Panc1 (cell line): ENCODE data around the gene B3GAT3. TPM values are rescaled to one million over a fixed set of nuclear protein-coding genes. Genes with fewer than 3 reads are reported as not detected.

ENCODE experiments used
- ATAC-seq: fragments of 200-7000 bp; cut with Tn5 transposase; 2 replicates; pipeline ENCODE4 v1.9.1; 2020; ENCODE audit warnings: mild to moderate bottlenecking, moderate library complexity
- BruUV-seq: library from RNA; stranded (reverse); fragments of 400-500 nt; replicated peaks from 2 replicates; lab custom pipeline; 2021; lab: Mats Ljungman, UMichigan
- CTCF ChIA-PET: fragments of 300-600 bp; sonication (Branson Sonifier 250); formaldehyde crosslinking; loops from one replicate; lab custom pipeline; 2022; ENCODE audit warnings: antibody characterized with exemption; lab: Charles Lee
- POLR2A ChIA-PET: fragments of 300-600 bp; sonication (Branson Sonifier 250); formaldehyde crosslinking; loops from one replicate; lab custom pipeline; 2022; ENCODE audit warnings: antibody characterized with exemption; lab: Charles Lee
- DNase-seq: peaks from one replicate; pipeline ENCODE4 v3.0.0-alpha.2; 2010; ENCODE audit warnings: low read depth, low spot score
- H3K27ac ChIP-seq: 2 replicates; pipeline ENCODE4 v1.5.1; 2011; ENCODE audit warnings: mild to moderate bottlenecking, low read length, inconsistent platforms
- H3K27me3 ChIP-seq: fragments of 200-500 bp; sonication (Bioruptor generic); 2 replicates; pipeline ENCODE4 v1.6.0; 2014; ENCODE audit warnings: low read length, inconsistent platforms; ENCODE audit not compliant: control insufficient read depth, insufficient read depth
- H3K36me3 ChIP-seq: fragments of 200-500 bp; sonication (Bioruptor generic); 2 replicates; pipeline ENCODE4 v1.5.1; 2014; ENCODE audit warnings: inconsistent platforms, mild to moderate bottlenecking, low read length, moderate library complexity; ENCODE audit not compliant: control insufficient read depth, insufficient read depth
- H3K4me1 ChIP-seq: 2 replicates; pipeline ENCODE4 v1.5.1; 2011; ENCODE audit warnings: inconsistent platforms, mild to moderate bottlenecking, low read length, moderate library complexity; ENCODE audit not compliant: control insufficient read depth, insufficient read depth
- H3K4me3 ChIP-seq, 2 experiments: 2 replicates each; pipeline ENCODE4 v1.5.1; 2011 to 2012; ENCODE audit warnings: low read depth in 2 of 2, low read length in 2 of 2, mild to moderate bottlenecking in 2 of 2, inconsistent platforms in 1 of 2, moderate library complexity in 1 of 2
- H3K9me3 ChIP-seq: fragments of 200-500 bp; sonication (Bioruptor generic); 2 replicates; pipeline ENCODE4 v1.5.1; 2014; ENCODE audit warnings: low read depth, mild to moderate bottlenecking, inconsistent platforms, low read length, moderate library complexity; ENCODE audit not compliant: control insufficient read depth, insufficient read depth
- POLR2AphosphoS5 ChIP-seq: IDR thresholded peaks from 2 replicates; pipeline ENCODE4 v1.6.1; 2012; ENCODE audit warnings: mild to moderate bottlenecking, low read depth, low read length, moderate library complexity
- SIN3A ChIP-seq: IDR thresholded peaks from 2 replicates; pipeline ENCODE4 v1.6.1; 2012; ENCODE audit warnings: low read depth, mild to moderate bottlenecking, low read length, moderate library complexity, borderline replicate concordance; ENCODE audit not compliant: insufficient read depth
- TCF7L2 ChIP-seq: IDR thresholded peaks from 2 replicates; pipeline ENCODE4 v1.6.1; 2011; ENCODE audit warnings: mild to moderate bottlenecking, low read depth, low read length, inconsistent platforms
- in situ Hi-C: cut with HindIII; loops from 2 replicates; pipeline ENCODE4 v1.10.0; 2016; ENCODE audit warnings: low sequenced_read_pairs, low pct_unique_long_range_greater_than_20kb
- intact Hi-C: fragments of 100-400 bp; cut with micrococcal nuclease; formaldehyde crosslinking; loops from one replicate; pipeline ENCODE4 v1.10.0; 2022; ENCODE audit not compliant: unreplicated experiment
- total RNA-seq: library from RNA; stranded (reverse); gene quantifications from one replicate; pipeline ENCODE4 v1.2.1, GENCODE V29; 2021; ENCODE audit not compliant: unreplicated experiment
- TF ChIP-seq, protein P1 (sequence below), 2 experiments: IDR thresholded peaks; 2 replicates each; pipeline ENCODE4 v1.6.1; 2011 to 2012; ENCODE audit warnings: low read depth in 2 of 2, control low read depth in 1 of 2, low read length in 1 of 2, mild to moderate bottlenecking in 1 of 2, moderate library complexity in 1 of 2; ENCODE audit not compliant: insufficient read depth in 1 of 2
- TF ChIP-seq, protein P2 (sequence below): fragments of 450-650 bp; IDR thresholded peaks from 2 replicates; pipeline ENCODE4 v1.5.1; 2017; ENCODE audit warnings: mild to moderate bottlenecking

The B3GAT3 gene
- total RNA-seq, 1 experiment from 2014 or later = 68.2 TPM

DNA sequence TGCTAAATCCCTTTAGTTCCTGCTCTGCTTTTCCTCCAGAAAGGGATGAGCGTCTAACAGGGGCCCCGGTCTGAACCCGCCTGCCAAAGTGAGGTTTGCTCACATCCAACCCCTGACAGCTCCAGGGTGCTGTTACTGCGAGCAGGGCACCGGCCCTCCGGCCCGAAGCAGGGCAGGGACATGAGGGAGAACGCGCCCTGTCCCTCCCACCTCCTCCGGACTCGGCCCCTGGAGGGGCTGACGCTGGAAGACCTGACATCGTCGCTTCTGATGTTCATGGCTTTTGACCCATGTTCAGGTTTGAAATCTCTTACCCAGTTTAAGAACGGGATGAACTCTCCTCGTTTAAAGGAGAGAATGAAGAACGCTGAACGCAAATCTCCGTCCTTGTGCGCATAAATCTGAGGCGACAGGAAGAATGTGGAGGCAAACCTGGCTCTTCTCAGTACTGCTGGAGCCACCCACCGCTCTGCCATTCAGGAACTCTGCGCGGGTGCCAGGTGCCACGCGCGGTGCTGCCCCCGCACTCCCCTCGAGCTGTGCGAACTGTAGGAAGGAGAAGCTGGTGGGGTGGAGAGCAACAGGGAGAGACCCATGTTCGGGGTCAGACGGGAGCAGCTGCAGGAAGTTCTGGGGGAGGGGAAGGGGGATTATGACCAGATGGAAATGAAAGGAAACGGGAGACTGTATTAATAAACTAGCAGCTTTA lies 47.3 kb downstream of the B3GAT3 start:
- in situ Hi-C loops (no loop called here), intact Hi-C loops (no loop called here)
- Histone ChIP-seq H3K27ac (peak overlapping the region; percentile 98), H3K4me1 (peaks cover 42% of the 10 kb centered on the region), H3K36me3 (peaks cover 31% of the 10 kb centered on the region), H3K9me3 (no peaks in the 10 kb centered on the region), H3K4me3 (peak overlapping the region; percentile 81 to 100), H3K27me3 (no peaks in the 10 kb centered on the region)
- ATAC-seq = peak; percentile 32
- ChIA-PET POLR2A (interaction anchor here (1.0 kb wide), 3 partner anchors 16 to 28 kb away, joined by 3 to 9 read pairs (median 7); partner anchors contain the start of gene AHNAK), CTCF (interaction anchor here (0.7 to 1.0 kb wide), 4 partner anchors 14 to 150 kb away, joined by 3 to 7 read pairs (median 4); partner anchors contain the start of gene TUT1)
- TF ChIP-seq SIN3A = 0 out of 2 replicates have a peak, but pooled peaks have one; percentile 1
- TF ChIP-seq TCF7L2 = no peak
- DNase-seq = no peak
- TSS peak; percentile 92 for BruUV-seq

DNA sequence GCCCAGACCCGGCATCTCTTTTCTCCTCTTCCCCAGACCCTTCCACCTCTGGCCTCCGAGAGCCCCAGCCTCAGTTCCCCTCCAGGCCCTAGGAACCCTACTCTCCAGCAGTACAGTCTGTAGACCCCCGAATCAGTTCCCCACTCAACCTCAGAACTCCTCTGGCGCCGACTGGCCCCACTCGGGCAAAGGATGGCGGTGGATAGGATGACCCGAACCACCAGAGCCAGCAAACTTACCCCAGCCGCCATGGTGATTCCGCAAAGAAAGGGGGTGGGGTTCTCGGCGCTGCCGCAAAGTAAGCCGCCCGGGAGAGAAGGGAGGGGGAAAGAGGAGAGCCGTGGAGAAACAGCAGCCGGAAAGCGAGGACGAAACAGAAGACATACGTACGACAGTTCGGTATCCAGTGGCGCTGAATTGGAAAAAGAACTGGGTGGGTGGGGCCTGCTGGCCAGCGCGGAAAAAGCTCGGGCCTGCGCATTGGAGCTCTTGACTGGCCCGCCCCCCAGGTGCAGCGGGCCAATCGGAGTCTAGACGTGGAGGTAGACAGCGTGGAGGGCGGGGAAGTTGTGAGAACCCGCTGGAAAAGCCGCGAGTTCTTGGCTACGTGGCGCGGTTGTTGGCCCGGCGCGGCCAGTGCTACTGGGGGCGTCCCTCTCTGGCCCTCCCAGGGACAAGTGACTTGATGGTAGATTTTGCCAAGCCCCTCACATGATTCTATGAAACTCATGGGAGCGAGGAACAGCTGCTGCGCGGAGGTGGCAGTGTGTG lies 48.0 kb downstream of the B3GAT3 start, which contains the start of gene EEF1G:
EEF1G (minus strand) TSS at position 300 of the 771 bp plus-strand sequence; CDS start at position 251, 49 bp downstream.
- peak; percentile 93 for ATAC-seq
- H3K27ac ChIP-seq = peak within 1 kb of the TSS; percentile 99
- peak; percentile 98 for DNase-seq
- no peaks in the 10 kb centered on the region for H3K9me3 ChIP-seq
- BruUV-seq = no TSS peak
- intact Hi-C loops (no loop called here), in situ Hi-C loops (no loop called here)
- H3K36me3 ChIP-seq = peaks cover 33% of the 10 kb centered on the region
- no peaks in the 10 kb centered on the region for H3K27me3 ChIP-seq
- no peak for TF ChIP-seq TCF7L2
- TF ChIP-seq, protein P1, sequence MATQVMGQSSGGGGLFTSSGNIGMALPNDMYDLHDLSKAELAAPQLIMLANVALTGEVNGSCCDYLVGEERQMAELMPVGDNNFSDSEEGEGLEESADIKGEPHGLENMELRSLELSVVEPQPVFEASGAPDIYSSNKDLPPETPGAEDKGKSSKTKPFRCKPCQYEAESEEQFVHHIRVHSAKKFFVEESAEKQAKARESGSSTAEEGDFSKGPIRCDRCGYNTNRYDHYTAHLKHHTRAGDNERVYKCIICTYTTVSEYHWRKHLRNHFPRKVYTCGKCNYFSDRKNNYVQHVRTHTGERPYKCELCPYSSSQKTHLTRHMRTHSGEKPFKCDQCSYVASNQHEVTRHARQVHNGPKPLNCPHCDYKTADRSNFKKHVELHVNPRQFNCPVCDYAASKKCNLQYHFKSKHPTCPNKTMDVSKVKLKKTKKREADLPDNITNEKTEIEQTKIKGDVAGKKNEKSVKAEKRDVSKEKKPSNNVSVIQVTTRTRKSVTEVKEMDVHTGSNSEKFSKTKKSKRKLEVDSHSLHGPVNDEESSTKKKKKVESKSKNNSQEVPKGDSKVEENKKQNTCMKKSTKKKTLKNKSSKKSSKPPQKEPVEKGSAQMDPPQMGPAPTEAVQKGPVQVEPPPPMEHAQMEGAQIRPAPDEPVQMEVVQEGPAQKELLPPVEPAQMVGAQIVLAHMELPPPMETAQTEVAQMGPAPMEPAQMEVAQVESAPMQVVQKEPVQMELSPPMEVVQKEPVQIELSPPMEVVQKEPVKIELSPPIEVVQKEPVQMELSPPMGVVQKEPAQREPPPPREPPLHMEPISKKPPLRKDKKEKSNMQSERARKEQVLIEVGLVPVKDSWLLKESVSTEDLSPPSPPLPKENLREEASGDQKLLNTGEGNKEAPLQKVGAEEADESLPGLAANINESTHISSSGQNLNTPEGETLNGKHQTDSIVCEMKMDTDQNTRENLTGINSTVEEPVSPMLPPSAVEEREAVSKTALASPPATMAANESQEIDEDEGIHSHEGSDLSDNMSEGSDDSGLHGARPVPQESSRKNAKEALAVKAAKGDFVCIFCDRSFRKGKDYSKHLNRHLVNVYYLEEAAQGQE (IDR thresholded peaks at IDR 0.05; ENCODE audit: insufficient read depth in 1 of 2, low read depth in 2 of 2, low read length in 1 of 2) = peak in 1 of 2 experiments; percentile 48; a peak in 2 of 4 replicates
- peak; percentile 93 for TF ChIP-seq POLR2AphosphoS5
- TF ChIP-seq, protein P2, sequence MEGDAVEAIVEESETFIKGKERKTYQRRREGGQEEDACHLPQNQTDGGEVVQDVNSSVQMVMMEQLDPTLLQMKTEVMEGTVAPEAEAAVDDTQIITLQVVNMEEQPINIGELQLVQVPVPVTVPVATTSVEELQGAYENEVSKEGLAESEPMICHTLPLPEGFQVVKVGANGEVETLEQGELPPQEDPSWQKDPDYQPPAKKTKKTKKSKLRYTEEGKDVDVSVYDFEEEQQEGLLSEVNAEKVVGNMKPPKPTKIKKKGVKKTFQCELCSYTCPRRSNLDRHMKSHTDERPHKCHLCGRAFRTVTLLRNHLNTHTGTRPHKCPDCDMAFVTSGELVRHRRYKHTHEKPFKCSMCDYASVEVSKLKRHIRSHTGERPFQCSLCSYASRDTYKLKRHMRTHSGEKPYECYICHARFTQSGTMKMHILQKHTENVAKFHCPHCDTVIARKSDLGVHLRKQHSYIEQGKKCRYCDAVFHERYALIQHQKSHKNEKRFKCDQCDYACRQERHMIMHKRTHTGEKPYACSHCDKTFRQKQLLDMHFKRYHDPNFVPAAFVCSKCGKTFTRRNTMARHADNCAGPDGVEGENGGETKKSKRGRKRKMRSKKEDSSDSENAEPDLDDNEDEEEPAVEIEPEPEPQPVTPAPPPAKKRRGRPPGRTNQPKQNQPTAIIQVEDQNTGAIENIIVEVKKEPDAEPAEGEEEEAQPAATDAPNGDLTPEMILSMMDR = no peak
- TF ChIP-seq SIN3A = 0 out of 2 replicates have a peak, but pooled peaks have one; percentile 60
- ChIA-PET CTCF (interaction anchor here (1.0 kb wide), 3 partner anchors 13 to 149 kb away, joined by 4 to 7 read pairs (median 4); partner anchors contain the start of gene TUT1), POLR2A (interaction anchor here (1.0 kb wide), 3 partner anchors 17 to 27 kb away, joined by 3 to 9 read pairs (median 7); partner anchors contain the start of gene AHNAK)
- peak within 1 kb of the TSS; percentile 98 to 100 for H3K4me3 ChIP-seq
- H3K4me1 ChIP-seq = peaks cover 42% of the 10 kb centered on the region
